Gastroesophageal sphincter (tissue), 3 donors: ENCODE data around the gene PRKN.

ENCODE experiments used
- CTCF ChIP-seq, 4 experiments: fragments of 200-600 bp in 2 of 4; fragments of 450-650 bp in 2 of 4; sonication (generic) in 1 of 4; IDR thresholded peaks; one replicate each; pipeline ENCODE4 v1.5.1; 2017 to 2019; ENCODE audit warnings: antibody characterized with exemption in 4 of 4, mild to moderate bottlenecking in 2 of 4, moderate library complexity in 2 of 4
- POLR2AphosphoS5 ChIP-seq: sonication (generic); formaldehyde crosslinking; IDR thresholded peaks from one replicate; pipeline ENCODE4 v1.6.1; 2017; ENCODE audit warnings: antibody characterized with exemption

DNA sequence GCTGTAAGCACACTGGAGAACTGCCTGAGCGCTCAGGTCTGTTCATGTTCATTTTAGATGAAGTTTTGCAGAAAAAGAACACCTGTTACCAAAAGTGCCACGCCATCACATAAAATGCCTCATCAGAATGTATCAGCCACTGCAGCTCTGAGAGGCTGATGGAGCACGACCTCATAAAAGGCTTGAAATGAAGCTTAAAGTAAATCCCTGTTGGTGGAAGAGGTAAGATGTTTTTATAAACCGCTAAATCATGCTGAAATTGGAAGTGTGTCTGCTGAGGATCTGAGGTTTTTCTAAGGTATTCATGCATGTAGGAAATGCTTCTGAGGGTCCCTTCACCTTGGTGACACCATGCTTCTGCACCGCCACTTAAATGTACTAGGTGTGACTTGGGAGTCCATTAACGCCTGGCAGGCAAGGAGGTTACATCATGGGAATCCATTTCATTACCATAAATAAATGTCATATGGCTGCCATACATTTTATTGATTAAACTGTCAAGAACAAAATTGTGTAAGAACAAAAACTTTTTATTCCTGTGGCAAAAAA lies 1090.6 kb downstream of the PRKN start:
- TF ChIP-seq POLR2AphosphoS5, result no peak
- TF ChIP-seq CTCF (IDR thresholded peaks at IDR 0.05), result no peak
